Epithelial cell of umbilical artery (primary cell): ENCODE data around the gene ATIC. TPM values are rescaled to one million over a fixed set of nuclear protein-coding genes. Genes with fewer than 3 reads are reported as not detected.

Experiments used
- total RNA-seq: library from RNA; depleted of rRNA; stranded (reverse); fragments of >200 nt; gene quantifications from 2 replicates; pipeline ENCODE4 v1.2.3, GENCODE V29; 2014

The ATIC gene
- 10.7 and 18.7 TPM in 2 replicates for total RNA-seq

DNA sequence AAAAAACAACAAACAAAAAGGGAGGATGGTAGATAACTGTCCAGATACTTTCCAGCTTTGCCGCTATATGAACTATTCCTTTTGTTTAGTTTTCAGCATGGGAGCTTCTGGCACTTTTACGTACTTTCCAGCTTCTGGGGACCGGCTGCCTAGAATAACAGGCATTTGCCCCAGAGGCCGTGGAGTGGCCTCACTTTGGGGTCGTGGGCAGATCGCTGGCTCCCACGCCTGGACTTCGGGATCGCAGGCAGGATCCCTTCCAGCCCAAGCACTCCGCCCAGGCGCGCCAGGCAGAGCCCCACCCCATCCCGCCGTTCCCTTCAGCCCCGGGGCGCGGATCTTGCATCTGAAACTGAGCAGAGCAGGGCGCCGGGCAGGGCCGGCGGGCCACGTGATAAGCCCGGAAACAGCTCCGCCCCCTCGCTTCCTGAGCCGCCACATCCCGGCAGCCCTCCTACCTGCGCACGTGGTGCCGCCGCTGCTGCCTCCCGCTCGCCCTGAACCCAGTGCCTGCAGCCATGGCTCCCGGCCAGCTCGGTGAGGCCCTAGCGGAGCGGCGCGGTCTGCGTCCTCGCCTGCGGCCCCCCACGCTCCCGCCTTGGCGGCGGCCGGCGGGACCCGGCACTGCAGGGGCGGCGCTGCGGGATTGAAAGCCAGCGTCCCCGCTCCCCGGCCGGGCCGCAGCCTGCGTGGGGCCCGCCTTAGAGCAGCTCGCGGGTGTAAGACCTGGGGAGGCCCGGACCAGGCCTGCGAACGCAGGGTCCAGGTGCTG lies at the start of gene ATIC:
Gene ATIC, plus strand, starts transcription at position 435 of the 772 bp plus-strand sequence. Its CDS starts 84 bp downstream, at position 519.

Other genes starting within 250 kb of the ATIC start
- under 0.01 TPM in 1 of 2 replicates, not detected in the other for gene ABCA12, start 173.4 kb upstream of the ATIC start, total RNA-seq
- gene FN1, start 124.0 kb downstream of the ATIC start, total RNA-seq, result 1,607 and 1,656 TPM in 2 replicates